Measurements from ENCODE around the gene BMP7.

DNA sequence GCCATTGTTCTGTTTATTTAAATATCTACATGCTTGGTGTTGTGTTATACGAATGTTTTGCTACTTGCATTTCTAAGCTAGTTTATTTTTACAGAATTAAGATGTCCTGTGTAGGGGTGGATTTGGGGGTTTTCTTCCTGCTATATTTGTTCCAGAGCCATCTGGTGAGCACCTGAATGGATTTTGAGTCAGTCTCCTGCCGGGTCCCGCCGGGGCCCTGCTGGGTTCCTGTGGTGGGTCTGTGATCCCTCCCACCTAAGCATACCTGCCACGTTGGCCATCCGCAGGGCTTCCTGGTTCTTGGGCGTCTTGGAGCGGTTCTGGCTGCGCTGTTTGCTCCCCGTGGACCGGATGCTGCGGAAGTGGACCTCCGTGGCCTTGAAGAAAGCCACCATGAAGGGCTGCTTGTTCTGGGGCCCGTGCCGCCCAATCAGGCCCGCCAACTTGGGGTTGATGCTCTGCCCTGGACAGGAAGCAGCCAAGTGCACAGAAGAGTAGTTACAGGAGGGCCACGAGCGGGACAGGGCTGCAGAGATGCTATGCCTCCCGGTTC is 82.9 kb downstream of the BMP7 start:
- TF ChIP-seq U2AF1 (optimal IDR thresholded peaks at IDR 0.05; ENCODE audit: low read depth, low read length) = no peak
- no peak for TF ChIP-seq ZNF184 (CRISPR knock-in tag; IDR thresholded peaks at IDR 0.05)
- TF ChIP-seq ZFX (CRISPR knock-in tag; IDR thresholded peaks at IDR 0.05) = no peak
- no peak for TF ChIP-seq RAD51 (IDR thresholded peaks at IDR 0.05; ENCODE audit: borderline replicate concordance, low read depth)
- no peak for TF ChIP-seq MBD2 (IDR thresholded peaks at IDR 0.05; ENCODE audit: borderline replicate concordance, low read depth)
- no peak for TF ChIP-seq EP300 (IDR thresholded peaks at IDR 0.05; ENCODE audit: low read length)
- TF ChIP-seq NFXL1 (CRISPR knock-in tag; IDR thresholded peaks at IDR 0.05) = no peak
- no peak for TF ChIP-seq TAF1 (IDR thresholded peaks at IDR 0.05; ENCODE audit: control insufficient read depth, extremely low read depth, insufficient read depth, low read length, severe bottlenecking)
- no peak for TF ChIP-seq TCF7L2 (IDR thresholded peaks at IDR 0.05; ENCODE audit: low read depth, low read length)

Measured in K562 (cell line).